Peyer's patch (tissue), 4 donors: Measurements from ENCODE around the gene FBRSL1. TPM values are rescaled to one million over a fixed set of nuclear protein-coding genes. Genes with fewer than 3 reads are reported as not detected.

Source experiments
- DNase-seq, 3 donors: peaks; one replicate each; pipeline ENCODE4 v3.0.0-alpha.2; 2017 to 2019
- H3K27ac ChIP-seq, 4 donors: fragments of 200-600 bp; sonication (generic); one replicate each; pipeline ENCODE4 v1.5.1; 2016 to 2019
- H3K27me3 ChIP-seq, 2 donors: fragments of 200-600 bp; sonication (generic); one replicate each; pipeline ENCODE4 v1.5.1; 2019
- H3K36me3 ChIP-seq, 3 donors: fragments of 200-600 bp; sonication (generic); one replicate each; pipeline ENCODE4 v1.5.1; 2016 to 2019
- H3K4me1 ChIP-seq, 4 donors: fragments of 200-600 bp; sonication (generic); one replicate each; pipeline ENCODE4 v1.5.1; 2016 to 2019
- H3K4me3 ChIP-seq, 4 donors: fragments of 200-600 bp; sonication (generic); 1 replicate in 3 of 4; 2 replicates in 1 of 4; pipeline ENCODE4 v1.5.1; 2016 to 2019; ENCODE audit warnings: mild to moderate bottlenecking in 1 of 4
- H3K9me3 ChIP-seq, 4 donors: fragments of 200-600 bp; sonication (generic); one replicate each; pipeline ENCODE4 v1.5.1; 2016 to 2019; ENCODE audit warnings: mild to moderate bottlenecking in 1 of 4
- POLR2A ChIP-seq, 2 donors: fragments of 450-650 bp; IDR thresholded peaks; one replicate each; pipeline ENCODE4 v1.5.1; 2017; ENCODE audit warnings: antibody characterized with exemption in 2 of 2, mild to moderate bottlenecking in 2 of 2, moderate library complexity in 2 of 2
- total RNA-seq, 4 donors: library from RNA; depleted of rRNA; stranded (reverse); fragments of >200 nt; gene quantifications; one replicate each; pipeline ENCODE4 v1.1.0, GENCODE V29; 2016
- TF ChIP-seq, protein P1 (sequence below), 6 experiments: fragments of 450-650 bp in 4 of 6; fragments of 200-600 bp in 2 of 6; sonication (generic) in 1 of 6; IDR thresholded peaks; one replicate each; pipeline ENCODE4 v1.5.1; 2017 to 2019; ENCODE audit warnings: antibody characterized with exemption in 6 of 6, mild to moderate bottlenecking in 3 of 6, moderate library complexity in 1 of 6

FBRSL1 gene
- total RNA-seq, 4 donors from 2014 or later: 48.3 to 484 (median 63.5) TPM

DNA sequence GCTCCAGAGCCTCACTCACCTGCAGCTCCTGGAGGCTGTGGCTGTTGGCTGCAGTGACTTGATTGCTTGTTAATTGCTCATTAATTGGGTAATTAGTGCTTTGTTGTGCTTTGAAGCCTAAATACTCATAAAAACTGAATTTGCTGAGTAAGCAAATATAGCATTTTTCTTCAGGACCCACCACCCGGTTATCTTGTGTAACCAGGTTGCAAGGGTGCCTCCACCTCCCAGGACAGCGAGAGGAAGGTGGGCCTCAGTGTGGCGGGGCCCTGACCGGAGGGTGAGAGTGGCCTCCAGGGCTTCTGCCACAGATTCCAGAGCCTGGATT, 48.7 kb downstream of the FBRSL1 start:
- Histone ChIP-seq H3K9me3 (no peaks in the 10 kb centered on the region), H3K4me3 (no peak overlapping the region), H3K4me1 (no peaks in the 10 kb centered on the region), H3K27ac (no peak overlapping the region), H3K36me3 (no peaks in the 10 kb centered on the region), H3K27me3 (no peaks in the 10 kb centered on the region)
- TF ChIP-seq, protein P1, sequence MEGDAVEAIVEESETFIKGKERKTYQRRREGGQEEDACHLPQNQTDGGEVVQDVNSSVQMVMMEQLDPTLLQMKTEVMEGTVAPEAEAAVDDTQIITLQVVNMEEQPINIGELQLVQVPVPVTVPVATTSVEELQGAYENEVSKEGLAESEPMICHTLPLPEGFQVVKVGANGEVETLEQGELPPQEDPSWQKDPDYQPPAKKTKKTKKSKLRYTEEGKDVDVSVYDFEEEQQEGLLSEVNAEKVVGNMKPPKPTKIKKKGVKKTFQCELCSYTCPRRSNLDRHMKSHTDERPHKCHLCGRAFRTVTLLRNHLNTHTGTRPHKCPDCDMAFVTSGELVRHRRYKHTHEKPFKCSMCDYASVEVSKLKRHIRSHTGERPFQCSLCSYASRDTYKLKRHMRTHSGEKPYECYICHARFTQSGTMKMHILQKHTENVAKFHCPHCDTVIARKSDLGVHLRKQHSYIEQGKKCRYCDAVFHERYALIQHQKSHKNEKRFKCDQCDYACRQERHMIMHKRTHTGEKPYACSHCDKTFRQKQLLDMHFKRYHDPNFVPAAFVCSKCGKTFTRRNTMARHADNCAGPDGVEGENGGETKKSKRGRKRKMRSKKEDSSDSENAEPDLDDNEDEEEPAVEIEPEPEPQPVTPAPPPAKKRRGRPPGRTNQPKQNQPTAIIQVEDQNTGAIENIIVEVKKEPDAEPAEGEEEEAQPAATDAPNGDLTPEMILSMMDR (IDR thresholded peaks at IDR 0.05): no peak
- no peak for TF ChIP-seq POLR2A (IDR thresholded peaks at IDR 0.05)
- no peak for DNase-seq

- no peak for TF ChIP-seq POLR2A (IDR thresholded peaks at IDR 0.05)
- TF ChIP-seq, protein P1 (IDR thresholded peaks at IDR 0.05): no peak
Measured at GRCh38 chr12:132539016-132539773, 49.2 kb downstream of the FBRSL1 start.

GRCh38 chr12:132540436-132540835, 50.5 kb downstream of the FBRSL1 start:
- Histone ChIP-seq H3K27ac (no peak overlapping the region), H3K4me3 (no peak overlapping the region), H3K36me3 (no peaks in the 10 kb centered on the region), H3K4me1 (no peaks in the 10 kb centered on the region), H3K27me3 (no peaks in the 10 kb centered on the region), H3K9me3 (no peaks in the 10 kb centered on the region)
- TF ChIP-seq, protein P1 (IDR thresholded peaks at IDR 0.05): no peak
- no peak for TF ChIP-seq POLR2A (IDR thresholded peaks at IDR 0.05)
- DNase-seq: no peak

More at GRCh38 chr12:132539016-132539773, 49.2 kb downstream of the FBRSL1 start:
- Histone ChIP-seq H3K36me3 (no peaks in the 10 kb centered on the region), H3K4me3 (no peak overlapping the region), H3K27me3 (no peaks in the 10 kb centered on the region), H3K4me1 (no peaks in the 10 kb centered on the region), H3K9me3 (no peaks in the 10 kb centered on the region), H3K27ac (no peak overlapping the region)
- no peak for DNase-seq

DNA sequence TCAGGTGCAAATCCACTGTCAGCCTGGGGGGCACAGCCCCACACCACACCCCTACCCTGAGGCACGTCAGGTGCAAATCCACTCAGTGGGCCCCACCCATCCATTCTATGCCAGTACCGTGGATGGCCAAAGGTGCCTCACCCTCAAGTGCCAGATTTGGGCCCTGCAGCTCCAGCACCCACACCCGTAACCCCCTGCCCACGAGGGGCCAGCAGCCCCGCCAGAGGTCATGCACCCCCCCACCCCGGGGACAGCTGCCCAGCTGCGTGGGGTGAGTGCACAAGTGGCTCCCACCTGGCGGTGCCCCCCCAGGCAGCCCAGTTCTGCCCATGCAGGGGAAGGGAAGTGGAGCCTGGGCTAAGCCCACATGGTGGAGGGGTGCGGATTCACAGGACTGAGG, 51.2 kb downstream of the FBRSL1 start:
- Histone ChIP-seq H3K4me3 (no peak overlapping the region), H3K4me1 (no peaks in the 10 kb centered on the region), H3K9me3 (no peaks in the 10 kb centered on the region), H3K27me3 (no peaks in the 10 kb centered on the region), H3K36me3 (no peaks in the 10 kb centered on the region), H3K27ac (no peak overlapping the region)
- TF ChIP-seq, protein P1 (IDR thresholded peaks at IDR 0.05): no peak
- no peak for TF ChIP-seq POLR2A (IDR thresholded peaks at IDR 0.05)
- no peak for DNase-seq

- Histone ChIP-seq H3K4me1 (no peaks in the 10 kb centered on the region), H3K27me3 (no peaks in the 10 kb centered on the region), H3K27ac (no peak overlapping the region), H3K4me3 (no peak overlapping the region), H3K36me3 (no peaks in the 10 kb centered on the region), H3K9me3 (no peaks in the 10 kb centered on the region)
- no peak for TF ChIP-seq POLR2A (IDR thresholded peaks at IDR 0.05)
- TF ChIP-seq, protein P1 (IDR thresholded peaks at IDR 0.05): no peak
- no peak for DNase-seq
Measured at GRCh38 chr12:132541996-132542395, 52.0 kb downstream of the FBRSL1 start.
